CD4-positive, alpha-beta T cell treated with Interferon gamma for 1 hour (primary cell): Measurements from ENCODE around the gene SMAD7.

ENCODE experiments used
- DNase-seq: peaks from one replicate; pipeline ENCODE4 v3.0.0-alpha.2; 2020

SMAD7 gene

GRCh38 chr18:48986851-48987761 is 36.3 kb upstream of the SMAD7 start:
- DNase-seq: no peak

- no peak for DNase-seq
Observed at GRCh38 chr18:48985161-48985560, 34.4 kb upstream of the SMAD7 start.

- DNase-seq: no peak
Observed at GRCh38 chr18:48983793-48984437, 33.1 kb upstream of the SMAD7 start.

- DNase-seq: no peak
Observed at GRCh38 chr18:48982266-48982665, 31.5 kb upstream of the SMAD7 start.

- DNase-seq: no peak
Observed at GRCh38 chr18:48979944-48980890, 29.5 kb upstream of the SMAD7 start.

GRCh38 chr18:48977914-48978313 is 27.1 kb upstream of the SMAD7 start:
- DNase-seq: no peak

GRCh38 chr18:48975817-48976649 is 25.3 kb upstream of the SMAD7 start:
- DNase-seq: peak; percentile 43

- DNase-seq: no peak
Observed at GRCh38 chr18:48975120-48975816, 24.5 kb upstream of the SMAD7 start.

- DNase-seq: no peak
Observed at GRCh38 chr18:48974304-48975119, 23.7 kb upstream of the SMAD7 start.

- DNase-seq: no peak
Observed at GRCh38 chr18:48973731-48974130, 23.0 kb upstream of the SMAD7 start.

GRCh38 chr18:48968412-48969215 is 17.8 kb upstream of the SMAD7 start:
- DNase-seq: no peak

GRCh38 chr18:48967545-48967944 is 16.8 kb upstream of the SMAD7 start:
- DNase-seq: no peak

GRCh38 chr18:48966523-48966922 is 15.8 kb upstream of the SMAD7 start:
- DNase-seq: no peak

- DNase-seq: no peak
Observed at GRCh38 chr18:48963586-48964470, 13.1 kb upstream of the SMAD7 start.

GRCh38 chr18:48962994-48963561 is 12.3 kb upstream of the SMAD7 start:
- no peak for DNase-seq

- no peak for DNase-seq
Observed at GRCh38 chr18:48962252-48962993, 11.7 kb upstream of the SMAD7 start.

GRCh38 chr18:48961547-48961946 is 10.8 kb upstream of the SMAD7 start:
- no peak for DNase-seq
